Liver (tissue), 9 donors: ENCODE data around the gene CCDC78. TPM values are rescaled to one million over a fixed set of nuclear protein-coding genes. Genes with fewer than 3 reads are reported as not detected.
A peak's percentile ranks its signal among the peaks of the same experiment; 100 is the strongest.
"Not testable (repeated sequence)": the region's sequence is repeated elsewhere in the genome, so short reads cannot be mapped to it uniquely, and the experiment has no call there.

Experiments used
- DNase-seq: peaks from one replicate; pipeline ENCODE4 v3.0.0-alpha.2; 2017; ENCODE audit warnings: low spot score
- H3K27ac ChIP-seq, 2 donors: one replicate each; pipeline ENCODE4 v1.7.0; 2013; ENCODE audit warnings: inconsistent platforms in 2 of 2, low read length in 2 of 2, control low read depth in 1 of 2, low read depth in 1 of 2, mild to moderate bottlenecking in 1 of 2
- H3K27me3 ChIP-seq, 4 donors: one replicate each; pipeline versions ENCODE4 v1.6.1 to v1.7.0; 2013; ENCODE audit warnings: low read length in 3 of 4, inconsistent platforms in 1 of 4, mild to moderate bottlenecking in 1 of 4, moderate library complexity in 1 of 4; ENCODE audit not compliant: control insufficient read depth in 4 of 4, insufficient read depth in 4 of 4
- H3K36me3 ChIP-seq, 4 donors: one replicate each; pipeline versions ENCODE4 v1.6.1 to v1.7.0; 2013; ENCODE audit warnings: low read length in 3 of 4, mild to moderate bottlenecking in 3 of 4, low read depth in 1 of 4, moderate library complexity in 1 of 4; ENCODE audit not compliant: control insufficient read depth in 4 of 4, insufficient read depth in 3 of 4
- H3K4me1 ChIP-seq, 4 donors: one replicate each; pipeline versions ENCODE4 v1.6.1 to v1.7.0; 2013; ENCODE audit warnings: low read length in 3 of 4, mild to moderate bottlenecking in 3 of 4, moderate library complexity in 1 of 4; ENCODE audit not compliant: control insufficient read depth in 4 of 4, insufficient read depth in 4 of 4
- H3K4me3 ChIP-seq, 3 donors: one replicate each; pipeline versions ENCODE4 v1.6.1 to v1.7.0; 2013; ENCODE audit warnings: low read length in 3 of 3, control low read depth in 1 of 3, low read depth in 1 of 3, mild to moderate bottlenecking in 1 of 3
- H3K9ac ChIP-seq, 2 donors: one replicate each; pipeline ENCODE4 v1.7.0; 2013; ENCODE audit warnings: low read length in 2 of 2, mild to moderate bottlenecking in 2 of 2, moderate library complexity in 2 of 2, control low read depth in 1 of 2, low read depth in 1 of 2
- H3K9me3 ChIP-seq, 4 donors: one replicate each; pipeline versions ENCODE4 v1.6.1 to v1.7.0; 2013; ENCODE audit warnings: low read length in 3 of 4; ENCODE audit not compliant: control insufficient read depth in 4 of 4
- EGR1 ChIP-seq, 2 donors: IDR thresholded peaks; 2 replicates each; pipeline ENCODE4 v1.6.1; 2016 to 2018; ENCODE audit warnings: antibody characterized with exemption in 2 of 2, low read depth in 2 of 2
- FOXA2 ChIP-seq: IDR thresholded peaks from 2 replicates; pipeline ENCODE4 v1.6.1; 2016; ENCODE audit warnings: antibody characterized with exemption
- HNF4G ChIP-seq: IDR thresholded peaks from 2 replicates; pipeline ENCODE4 v1.6.1; 2016; ENCODE audit warnings: antibody characterized with exemption
- JUND ChIP-seq, 2 donors: IDR thresholded peaks; 2 replicates each; pipeline ENCODE4 v1.6.1; 2016; ENCODE audit warnings: antibody characterized with exemption in 2 of 2
- NR2F2 ChIP-seq: IDR thresholded peaks from 2 replicates; pipeline ENCODE4 v1.6.1; 2016; ENCODE audit warnings: antibody characterized with exemption
- RAD21 ChIP-seq, 2 donors: IDR thresholded peaks; 2 replicates each; pipeline ENCODE4 v1.6.1; 2016; ENCODE audit warnings: antibody characterized with exemption in 2 of 2, mild to moderate bottlenecking in 2 of 2
- RXRA ChIP-seq, 2 donors: IDR thresholded peaks; 2 replicates each; pipeline ENCODE4 v1.6.1; 2017 to 2018; ENCODE audit warnings: antibody characterized with exemption in 2 of 2, mild to moderate bottlenecking in 1 of 2
- TAF1 ChIP-seq: conservative IDR thresholded peaks from 2 replicates; pipeline ENCODE4 v1.6.1; 2016; ENCODE audit warnings: antibody characterized with exemption, mild to moderate bottlenecking
- WGBS: extraction: QIAGEN DNeasy Blood & Tissue Kit; methylation state at CpG from one replicate; pipeline ENCODE4 v1.1.7; 2013; 5-methylcytosine and 5-hydroxymethylcytosine counted together
- polyA plus RNA-seq, 2 donors: library from polyadenylated mRNA; stranded (reverse) in 1 of 2; unstranded in 1 of 2; fragments of 200-250 nt in 1 of 2; fragments of >200 nt in 1 of 2; fragmentation: Nextera tagmentation in 1 of 2; extraction: Ambion mirVana in 1 of 2; gene quantifications; one replicate each; pipeline versions ENCODE4 v1.2.1 to v1.2.3, GENCODE V29; 2013 to 2015
- total RNA-seq, 2 donors: library from RNA; depleted of rRNA; stranded (reverse); fragments of >200 nt; gene quantifications; one replicate each; pipeline ENCODE4 v1.2.3, GENCODE V29; 2014
- TF ChIP-seq, protein P1 (sequence below): fragments of 150-350 bp; IDR thresholded peaks from 2 replicates; pipeline ENCODE4 v1.5.1; 2017; ENCODE audit warnings: improper control_type of control experiment, low read depth, low read length; ENCODE audit not compliant: missing input control
- TF ChIP-seq, protein P2 (sequence below): IDR thresholded peaks from 2 replicates; pipeline ENCODE4 v1.6.1; 2016; ENCODE audit warnings: antibody characterized with exemption
- TF ChIP-seq, protein P3 (sequence below): IDR thresholded peaks from 2 replicates; pipeline ENCODE4 v1.6.1; 2016; ENCODE audit warnings: antibody characterized with exemption
- donor health status: healthy.
- donor health status: healthy.
- donor health status: healthy.
- donor health status: healthy.
- donor health status: healthy.

The CCDC78 gene
- total and polyA plus RNA-seq, 4 donors = 0.05 to 0.28 (median 0.08) TPM; not detected in 1

DNA sequence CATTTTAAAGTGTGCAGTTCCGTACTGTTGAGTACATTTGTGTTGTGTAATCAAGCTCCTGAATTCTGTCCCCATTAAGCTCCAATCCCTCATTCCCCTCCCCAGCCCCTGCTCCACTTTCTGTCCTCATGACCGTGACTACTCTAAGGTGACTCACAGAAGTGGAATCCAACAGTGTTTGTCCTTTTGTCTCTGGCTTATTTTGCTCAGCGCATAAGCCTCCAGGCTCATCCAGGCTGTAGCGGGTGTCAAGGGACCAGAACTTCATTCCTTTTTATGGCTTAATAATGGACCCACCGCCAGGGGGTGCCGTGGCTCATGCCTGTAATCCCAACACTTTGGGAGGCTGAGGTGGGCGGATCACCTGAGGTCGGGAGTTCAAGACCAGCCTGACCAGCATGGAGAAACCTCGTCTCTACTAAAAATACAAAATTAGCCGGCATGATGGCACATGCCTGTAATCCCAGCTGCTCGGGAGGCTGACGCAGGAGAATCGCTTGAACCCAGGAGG is 13.4 kb downstream of the CCDC78 start:
- not testable (repeated sequence) for H3K9ac ChIP-seq, H3K4me3 ChIP-seq, H3K36me3 ChIP-seq, DNase-seq, H3K9me3 ChIP-seq, H3K27ac ChIP-seq
- Histone ChIP-seq H3K4me1 (peaks cover 17 to 29% (median 22%) of the 10 kb centered on the region in 4 donors), H3K27me3 (peaks cover 0 to 10% (median 3%) of the 10 kb centered on the region in 4 donors)
- 52% methylated on average over 13 of the region's 13 CpGs for WGBS
- peak in 1 of 2 donors; percentile 58 for TF ChIP-seq RAD21 (IDR thresholded peaks at IDR 0.05)
- TF ChIP-seq, protein P1, sequence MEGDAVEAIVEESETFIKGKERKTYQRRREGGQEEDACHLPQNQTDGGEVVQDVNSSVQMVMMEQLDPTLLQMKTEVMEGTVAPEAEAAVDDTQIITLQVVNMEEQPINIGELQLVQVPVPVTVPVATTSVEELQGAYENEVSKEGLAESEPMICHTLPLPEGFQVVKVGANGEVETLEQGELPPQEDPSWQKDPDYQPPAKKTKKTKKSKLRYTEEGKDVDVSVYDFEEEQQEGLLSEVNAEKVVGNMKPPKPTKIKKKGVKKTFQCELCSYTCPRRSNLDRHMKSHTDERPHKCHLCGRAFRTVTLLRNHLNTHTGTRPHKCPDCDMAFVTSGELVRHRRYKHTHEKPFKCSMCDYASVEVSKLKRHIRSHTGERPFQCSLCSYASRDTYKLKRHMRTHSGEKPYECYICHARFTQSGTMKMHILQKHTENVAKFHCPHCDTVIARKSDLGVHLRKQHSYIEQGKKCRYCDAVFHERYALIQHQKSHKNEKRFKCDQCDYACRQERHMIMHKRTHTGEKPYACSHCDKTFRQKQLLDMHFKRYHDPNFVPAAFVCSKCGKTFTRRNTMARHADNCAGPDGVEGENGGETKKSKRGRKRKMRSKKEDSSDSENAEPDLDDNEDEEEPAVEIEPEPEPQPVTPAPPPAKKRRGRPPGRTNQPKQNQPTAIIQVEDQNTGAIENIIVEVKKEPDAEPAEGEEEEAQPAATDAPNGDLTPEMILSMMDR = peak; percentile 11

DNA sequence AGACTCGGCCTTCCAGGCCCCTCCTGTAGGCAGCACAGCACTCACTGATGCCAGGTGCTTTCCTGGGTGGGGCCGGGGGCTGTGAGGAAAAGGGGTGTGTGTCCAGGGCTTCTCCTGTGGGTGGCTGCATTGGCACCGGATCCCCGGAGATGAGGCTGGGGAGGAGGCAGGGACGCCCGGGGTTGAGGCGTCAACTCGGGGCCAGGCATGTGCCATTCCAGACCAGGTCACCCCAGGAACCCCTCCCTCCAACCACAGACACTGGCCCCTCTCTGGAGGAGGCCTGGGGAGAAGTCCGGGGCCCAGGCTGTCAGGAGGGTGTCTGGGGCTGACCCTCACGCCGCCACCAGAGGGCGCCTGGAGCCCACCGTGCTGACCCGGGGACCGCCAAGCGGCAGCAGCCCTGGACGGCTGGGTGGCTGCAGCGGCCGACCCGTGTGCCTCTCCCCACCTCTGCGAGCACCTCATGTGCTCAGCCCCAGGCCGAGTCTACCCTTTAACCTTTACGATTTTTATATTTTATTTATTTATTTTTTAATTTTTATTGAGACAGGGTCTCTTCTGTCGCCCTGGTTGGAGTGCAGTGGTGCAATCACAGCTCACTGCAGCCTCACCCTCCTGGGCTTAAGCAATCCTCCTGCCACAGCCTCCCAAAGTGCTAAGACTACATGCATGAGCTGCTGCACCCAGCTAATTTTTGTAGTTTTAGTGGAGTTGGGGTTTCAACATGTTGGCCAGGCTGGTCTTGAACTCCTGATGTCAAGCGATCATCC is 14.5 kb downstream of the CCDC78 start:
- no peak overlapping the region for H3K4me3 ChIP-seq
- no peaks in the 10 kb centered on the region for H3K9me3 ChIP-seq
- H3K9ac ChIP-seq = no peak overlapping the region
- H3K27me3 ChIP-seq = peaks cover 3 to 15% (median 4%) of the 10 kb centered on the region in 4 donors
- DNase-seq = peak; percentile 87
- WGBS = 12% methylated on average over 25 of the region's 25 CpGs
- TF ChIP-seq TAF1 (no peak), RAD21 (IDR thresholded peaks at IDR 0.05) (peak; percentile 82 to 91)
- TF ChIP-seq, protein P1 = peak; percentile 88
- H3K36me3 ChIP-seq = peaks cover 0 to 1% (median 0%) of the 10 kb centered on the region in 4 donors
- no peak overlapping the region for H3K27ac ChIP-seq
- H3K4me1 ChIP-seq = peaks cover 15 to 25% (median 18%) of the 10 kb centered on the region in 4 donors

DNA sequence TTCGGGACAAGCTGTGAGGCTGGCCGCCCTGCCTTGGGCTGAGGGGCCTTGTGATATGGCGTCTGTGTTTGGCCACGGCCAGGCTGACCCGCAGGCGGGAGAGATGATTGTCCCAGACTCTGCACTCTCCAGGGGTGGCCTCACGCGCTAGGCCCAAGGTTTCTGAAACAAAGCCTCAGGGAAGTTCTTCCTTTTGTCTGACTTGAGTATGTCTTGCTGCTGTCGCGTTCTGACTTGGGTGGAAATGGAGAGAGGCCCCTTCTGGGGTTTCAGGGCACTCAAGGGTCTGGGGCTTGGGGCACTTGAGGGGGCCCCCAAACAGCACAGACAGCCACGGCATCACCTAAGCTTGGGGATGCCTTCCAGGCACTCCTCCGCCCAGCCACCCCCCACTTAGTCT is 15.2 kb downstream of the CCDC78 start:
- no peak overlapping the region for H3K9ac ChIP-seq
- H3K4me3 ChIP-seq = no peak overlapping the region
- H3K36me3 ChIP-seq = no peaks in the 10 kb centered on the region
- peaks cover 9 to 18% (median 12%) of the 10 kb centered on the region in 4 donors for H3K4me1 ChIP-seq
- H3K27me3 ChIP-seq = peaks cover 4 to 18% (median 6%) of the 10 kb centered on the region in 4 donors
- 66% methylated on average over 12 of the region's 12 CpGs for WGBS
- no peak for DNase-seq
- H3K27ac ChIP-seq = no peak overlapping the region
- TF ChIP-seq EGR1 (IDR thresholded peaks at IDR 0.05; ENCODE audit: low read depth in 2 of 2) (no peak), NR2F2 (no peak), FOXA2 (no peak), HNF4G (no peak), JUND (IDR thresholded peaks at IDR 0.05) (no peak), RAD21 (IDR thresholded peaks at IDR 0.05) (no peak), RXRA (IDR thresholded peaks at IDR 0.05) (no peak)
- TF ChIP-seq, protein P2, sequence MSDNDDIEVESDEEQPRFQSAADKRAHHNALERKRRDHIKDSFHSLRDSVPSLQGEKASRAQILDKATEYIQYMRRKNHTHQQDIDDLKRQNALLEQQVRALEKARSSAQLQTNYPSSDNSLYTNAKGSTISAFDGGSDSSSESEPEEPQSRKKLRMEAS = no peak
- TF ChIP-seq, protein P3, sequence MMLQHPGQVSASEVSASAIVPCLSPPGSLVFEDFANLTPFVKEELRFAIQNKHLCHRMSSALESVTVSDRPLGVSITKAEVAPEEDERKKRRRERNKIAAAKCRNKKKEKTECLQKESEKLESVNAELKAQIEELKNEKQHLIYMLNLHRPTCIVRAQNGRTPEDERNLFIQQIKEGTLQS = no peak
- no peaks in the 10 kb centered on the region for H3K9me3 ChIP-seq
